ENCODE data around the gene LIMK2. TPM values are rescaled to one million over a fixed set of nuclear protein-coding genes. Genes with fewer than 3 reads are reported as not detected.

Gene LIMK2
- 5.5 and 17.5 TPM in 2 replicates for total RNA-seq

GRCh38 chr22:31211862-31212730 is at the start of gene LIMK2:
Gene LIMK2, plus strand, starts transcription at chr22:31212298. Its CDS starts 111 bp downstream, at chr22:31212409.

GRCh38 chr22:31292236-31292989 is 80.3 kb downstream of the LIMK2 start, which contains the start of gene PIK3IP1:
Gene PIK3IP1, minus strand, starts transcription at chr22:31292488. Its CDS starts 144 bp downstream, at chr22:31292344.

Other genes with a start within 250 kb of the LIMK2 start
- 11.4 and 13.4 TPM in 2 replicates for gene MORC2, start 243.5 kb upstream of the LIMK2 start, total RNA-seq
- gene TUG1, start 243.0 kb upstream of the LIMK2 start, total RNA-seq, result 35.4 and 47.0 TPM in 2 replicates
- 50.5 and 76.5 TPM in 2 replicates for gene SMTN, start 131.0 kb upstream of the LIMK2 start, total RNA-seq
- gene SELENOM, start 104.7 kb upstream of the LIMK2 start, total RNA-seq, result 320 and 390 TPM in 2 replicates
- 0.16 TPM in 1 of 2 replicates, not detected in the other for gene INPP5J, start 89.3 kb upstream of the LIMK2 start, total RNA-seq
- not detected in 2 replicates for gene PLA2G3, start 71.8 kb upstream of the LIMK2 start, total RNA-seq
- 23.6 and 38.4 TPM in 2 replicates for gene RNF185, start 52.1 kb upstream of the LIMK2 start, total RNA-seq
- 12.1 and 14.7 TPM in 2 replicates for gene PIK3IP1, start 80.2 kb downstream of the LIMK2 start, total RNA-seq
- 11.9 and 13.1 TPM in 2 replicates for gene PATZ1, start 134.0 kb downstream of the LIMK2 start, total RNA-seq
- gene DRG1, start 187.3 kb downstream of the LIMK2 start, total RNA-seq, result 64.3 and 71.8 TPM in 2 replicates

Measured in cardiac atrium fibroblast (primary cell).